Fibroblast of pulmonary artery (primary cell): Measurements from ENCODE around the gene FBXO34.

Source experiments
- DNase-seq: peaks from one replicate; pipeline ENCODE4 v3.0.0-alpha.2; 2010; ENCODE audit warnings: low read depth
- H3K4me3 ChIP-seq: replicated peaks from 2 replicates; pipeline ENCODE4 v1.5.1; 2011; ENCODE audit warnings: low read depth, mild to moderate bottlenecking, control low read depth, low read length, moderate library complexity
- TF ChIP-seq, protein P1 (sequence below): IDR thresholded peaks from 2 replicates; pipeline ENCODE4 v1.5.1; 2011; ENCODE audit warnings: mild to moderate bottlenecking, control low read depth, low read length, inconsistent platforms; ENCODE audit errors: missing control alignments

The FBXO34 gene

DNA sequence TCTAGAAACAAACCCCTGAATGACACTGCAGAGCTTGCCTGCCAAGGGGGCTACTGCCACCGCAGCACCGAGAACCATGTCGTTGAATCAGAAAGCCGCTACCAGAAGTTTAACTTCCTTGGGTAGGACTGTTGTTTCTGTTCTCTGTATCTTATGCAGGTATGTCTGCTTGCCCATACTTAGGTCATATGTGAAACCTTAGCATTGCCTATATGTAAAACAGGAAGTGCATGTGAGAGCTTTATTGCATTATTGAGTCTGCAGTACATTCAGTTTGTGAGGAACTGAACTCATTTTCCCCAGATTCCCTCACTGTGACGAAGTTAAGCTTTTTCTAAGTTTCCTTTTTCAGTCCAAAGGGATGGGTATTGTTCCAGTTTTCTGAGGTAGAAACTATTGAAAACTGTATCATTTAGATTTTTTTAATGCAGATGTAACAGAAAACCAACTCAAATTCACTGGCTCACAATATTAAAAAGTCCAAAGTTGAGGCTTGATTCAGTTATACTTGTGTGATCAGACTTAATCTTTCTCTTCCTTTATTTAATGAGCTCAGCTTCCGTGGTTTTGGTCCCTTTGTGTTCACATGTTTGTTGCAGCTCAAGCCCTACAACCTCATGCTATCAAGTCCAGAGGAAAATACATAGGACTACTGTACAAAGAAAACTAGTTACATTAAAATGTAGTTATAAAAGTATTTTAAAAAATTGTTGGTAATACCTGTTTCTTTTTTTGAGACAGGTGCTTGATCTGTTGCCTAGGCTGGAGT lies 6.9 kb downstream of the FBXO34 start:
- no peak for DNase-seq
- no peak overlapping the region for H3K4me3 ChIP-seq
- TF ChIP-seq, protein P1, sequence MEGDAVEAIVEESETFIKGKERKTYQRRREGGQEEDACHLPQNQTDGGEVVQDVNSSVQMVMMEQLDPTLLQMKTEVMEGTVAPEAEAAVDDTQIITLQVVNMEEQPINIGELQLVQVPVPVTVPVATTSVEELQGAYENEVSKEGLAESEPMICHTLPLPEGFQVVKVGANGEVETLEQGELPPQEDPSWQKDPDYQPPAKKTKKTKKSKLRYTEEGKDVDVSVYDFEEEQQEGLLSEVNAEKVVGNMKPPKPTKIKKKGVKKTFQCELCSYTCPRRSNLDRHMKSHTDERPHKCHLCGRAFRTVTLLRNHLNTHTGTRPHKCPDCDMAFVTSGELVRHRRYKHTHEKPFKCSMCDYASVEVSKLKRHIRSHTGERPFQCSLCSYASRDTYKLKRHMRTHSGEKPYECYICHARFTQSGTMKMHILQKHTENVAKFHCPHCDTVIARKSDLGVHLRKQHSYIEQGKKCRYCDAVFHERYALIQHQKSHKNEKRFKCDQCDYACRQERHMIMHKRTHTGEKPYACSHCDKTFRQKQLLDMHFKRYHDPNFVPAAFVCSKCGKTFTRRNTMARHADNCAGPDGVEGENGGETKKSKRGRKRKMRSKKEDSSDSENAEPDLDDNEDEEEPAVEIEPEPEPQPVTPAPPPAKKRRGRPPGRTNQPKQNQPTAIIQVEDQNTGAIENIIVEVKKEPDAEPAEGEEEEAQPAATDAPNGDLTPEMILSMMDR, result no peak

DNA sequence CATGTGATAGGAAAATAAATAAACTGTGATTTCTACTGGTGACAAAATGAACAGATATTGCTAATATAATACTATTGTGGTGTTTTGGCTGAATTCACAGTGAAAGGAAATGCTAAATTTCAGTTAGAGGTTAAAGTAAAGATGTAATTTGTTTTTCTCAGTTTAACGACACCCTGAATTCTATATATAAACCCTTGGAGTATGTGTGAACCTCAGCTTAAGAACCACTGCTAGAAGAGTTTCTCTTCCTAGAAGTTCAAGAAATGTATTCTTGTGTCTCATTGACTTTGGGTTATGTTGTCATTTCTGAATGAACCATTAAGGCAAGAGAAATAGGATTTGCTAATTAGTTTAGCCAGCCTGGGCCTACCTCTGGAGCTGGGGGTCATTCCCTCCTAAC lies 8.2 kb downstream of the FBXO34 start:
- no peak overlapping the region for H3K4me3 ChIP-seq
- DNase-seq, result no peak
- TF ChIP-seq, protein P1, result no peak

DNA sequence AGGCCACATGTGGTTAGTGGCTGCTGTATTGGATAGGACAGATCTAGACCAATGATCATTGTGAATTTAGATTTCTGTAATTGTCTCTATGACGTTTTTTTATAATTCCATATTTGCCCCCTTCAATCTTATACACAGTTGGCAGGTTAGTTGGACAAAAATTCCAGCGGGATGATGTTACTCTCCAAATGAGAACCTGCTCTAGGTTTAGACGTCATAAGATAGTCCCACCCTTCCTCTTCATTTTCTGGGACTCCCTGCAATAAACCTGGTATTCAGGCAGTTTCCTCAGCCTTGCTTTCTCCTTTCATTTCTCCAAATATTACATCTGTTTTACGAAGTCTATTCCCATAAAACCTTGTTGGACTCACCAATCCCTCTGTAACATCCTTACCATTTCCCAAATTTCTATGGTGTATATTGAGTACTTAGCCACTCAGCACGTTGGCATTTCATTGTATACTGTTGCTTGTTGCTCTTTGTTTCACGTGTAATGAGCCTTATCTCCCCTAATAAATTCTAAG lies 10.2 kb downstream of the FBXO34 start:
- TF ChIP-seq, protein P1, result no peak
- DNase-seq, result no peak
- no peak overlapping the region for H3K4me3 ChIP-seq

DNA sequence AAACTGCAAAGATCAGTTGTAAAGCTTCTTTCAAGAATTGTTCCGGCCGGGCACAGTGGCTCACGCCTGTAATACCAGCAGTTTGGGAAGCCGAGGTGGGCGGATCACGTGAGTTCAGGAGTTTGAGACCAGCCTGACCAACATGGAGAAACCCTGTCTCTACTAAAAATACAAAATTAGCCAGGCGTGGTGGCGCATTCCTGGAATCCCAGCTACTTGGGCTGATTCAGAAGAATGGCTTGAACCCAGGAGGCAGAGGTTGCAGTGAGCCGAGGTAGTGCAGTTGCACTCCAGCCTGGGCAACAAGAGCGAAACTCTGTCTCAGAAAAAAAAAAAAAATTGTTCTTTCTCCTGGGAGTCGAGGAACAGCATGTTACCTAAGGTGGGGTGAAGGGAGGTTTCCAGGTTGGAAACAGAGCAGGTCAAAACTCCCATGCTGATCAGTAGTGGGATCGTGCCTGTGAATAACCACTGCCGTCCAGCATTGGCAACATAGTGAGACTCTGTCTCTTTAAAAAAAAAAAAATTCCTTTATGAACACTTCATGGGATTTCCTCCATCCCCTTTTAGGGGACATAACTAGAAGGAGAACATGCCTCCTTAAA lies 13.9 kb downstream of the FBXO34 start:
- DNase-seq, result no peak
- TF ChIP-seq, protein P1, result no peak
- H3K4me3 ChIP-seq, result no peak overlapping the region

DNA sequence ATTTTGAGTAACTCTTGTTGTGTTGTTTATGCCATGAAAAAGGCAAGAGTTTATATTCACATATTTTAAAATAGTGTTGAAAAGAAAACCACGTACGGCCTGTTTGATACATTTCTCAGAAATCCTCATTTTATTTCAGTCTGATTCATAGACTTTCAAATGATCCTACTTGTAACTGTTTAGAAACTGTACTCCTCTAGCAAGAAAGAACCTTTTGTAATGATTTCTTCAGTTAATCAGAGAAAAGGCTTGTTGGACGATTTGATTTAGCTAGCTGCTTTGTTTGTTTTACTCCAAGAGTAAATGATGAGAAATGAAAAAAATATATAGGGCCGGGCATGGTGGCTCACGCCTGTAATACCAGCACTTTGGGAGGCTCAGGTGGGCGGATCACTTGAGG lies 17.2 kb downstream of the FBXO34 start:
- DNase-seq, result no peak
- no peak overlapping the region for H3K4me3 ChIP-seq
- TF ChIP-seq, protein P1, result no peak

DNA sequence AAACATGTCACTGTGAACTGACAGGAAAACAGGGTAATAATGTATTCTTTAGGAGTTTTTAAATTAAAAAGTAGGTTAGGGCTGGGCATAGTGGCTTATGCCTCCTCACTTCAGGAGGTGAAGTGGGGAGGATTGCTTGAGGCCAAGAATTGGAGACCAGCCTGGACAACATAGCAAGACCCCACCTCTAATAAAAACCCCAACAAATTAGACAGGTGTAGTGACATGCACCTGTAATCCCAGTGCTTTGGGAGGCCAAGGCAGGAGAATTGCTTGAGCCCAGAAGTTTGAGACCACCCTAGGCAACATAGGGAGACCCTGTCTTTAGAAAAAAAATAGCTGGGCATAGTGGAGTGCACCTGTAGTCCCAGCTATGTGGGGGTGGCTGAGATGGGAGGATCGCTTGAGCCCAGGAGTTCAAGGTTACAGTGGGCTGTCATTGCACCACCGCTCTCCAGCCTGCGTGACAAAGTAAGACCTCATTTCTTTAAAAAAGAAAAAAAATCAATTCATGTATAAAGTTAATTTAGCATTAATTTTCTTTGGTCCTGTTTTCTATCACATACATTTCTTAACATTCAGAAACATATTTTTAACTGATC lies 20.4 kb downstream of the FBXO34 start:
- TF ChIP-seq, protein P1, result no peak
- H3K4me3 ChIP-seq, result no peak overlapping the region
- no peak for DNase-seq
